OCI-LY7 (cell line): Measurements from ENCODE around the gene TTC9. TPM values are rescaled to one million over a fixed set of nuclear protein-coding genes. Genes with fewer than 3 reads are reported as not detected.

Experiments used
- Bru-seq: library from RNA; stranded (reverse); fragments of 400-500 nt; gene quantifications from one replicate; lab custom pipeline; 2021; lab: Mats Ljungman, UMichigan
- BruChase-seq, 2 experiments: library from RNA; stranded (reverse); fragments of 400-500 nt; gene quantifications; one replicate each; lab custom pipeline; 2021; lab: Mats Ljungman, UMichigan
- BruUV-seq: library from RNA; stranded (reverse); fragments of 400-500 nt; replicated peaks from 2 replicates; lab custom pipeline; 2021; lab: Mats Ljungman, UMichigan
- CTCF ChIA-PET: fragments of 300-600 bp; sonication (Branson Sonifier 250); formaldehyde crosslinking; loops from one replicate; lab custom pipeline; 2022; ENCODE audit warnings: antibody characterized with exemption; ENCODE audit not compliant: unreplicated experiment; lab: Charles Lee
- POLR2A ChIA-PET: fragments of 300-600 bp; sonication (Branson Sonifier 250); formaldehyde crosslinking; loops from one replicate; lab custom pipeline; 2022; ENCODE audit warnings: antibody characterized with exemption; lab: Charles Lee
- DNase-seq: peaks from one replicate; pipeline ENCODE4 v3.0.0-alpha.2; 2015; ENCODE audit warnings: low spot score
- H2AFZ ChIP-seq: fragments of 200-600 bp; sonication (generic), shearing (Covaris generic); 2 replicates; pipeline ENCODE4 v1.6.1; 2014; ENCODE audit warnings: mild to moderate bottlenecking, antibody characterized with exemption, low read length, moderate library complexity
- H3K27ac ChIP-seq: fragments of 200-600 bp; sonication (generic); 2 replicates; pipeline ENCODE4 v1.5.1; 2014; ENCODE audit warnings: mixed run types, low read depth, mild to moderate bottlenecking, moderate library complexity, low read length, inconsistent platforms; ENCODE audit not compliant: poor library complexity, severe bottlenecking
- H3K36me3 ChIP-seq: fragments of 200-600 bp; sonication (generic); 2 replicates; pipeline ENCODE4 v1.6.1; 2014; ENCODE audit warnings: mild to moderate bottlenecking, antibody characterized with exemption, low read length, moderate library complexity, mixed read lengths; ENCODE audit not compliant: insufficient read depth
- H3K4me1 ChIP-seq: fragments of 200-600 bp; sonication (generic); 2 replicates; pipeline ENCODE4 v1.5.1; 2014; ENCODE audit warnings: mild to moderate bottlenecking, low read length; ENCODE audit not compliant: insufficient read depth, poor library complexity, severe bottlenecking
- H3K4me2 ChIP-seq: fragments of 200-600 bp; sonication (generic); 2 replicates; pipeline ENCODE4 v1.6.1; 2014; ENCODE audit warnings: mild to moderate bottlenecking, low read length
- H3K4me3 ChIP-seq: fragments of 200-600 bp; sonication (generic); 2 replicates; pipeline ENCODE4 v1.5.1; 2014; ENCODE audit warnings: mild to moderate bottlenecking, low read depth, low read length; ENCODE audit not compliant: poor library complexity, severe bottlenecking
- H3K79me2 ChIP-seq: fragments of 200-600 bp; sonication (generic); 2 replicates; pipeline ENCODE4 v1.6.1; 2016; ENCODE audit warnings: low read depth, mild to moderate bottlenecking, low read length, moderate library complexity, mixed read lengths; ENCODE audit not compliant: insufficient read depth
- H3K9me2 ChIP-seq: fragments of 200-600 bp; sonication (generic); 2 replicates; pipeline ENCODE4 v1.6.1; 2016; ENCODE audit warnings: mild to moderate bottlenecking, low read length, mixed read lengths; ENCODE audit not compliant: insufficient read depth
- H3K9me3 ChIP-seq: fragments of 200-600 bp; sonication (generic); 2 replicates; pipeline ENCODE4 v1.6.1; 2014; ENCODE audit warnings: mild to moderate bottlenecking, mixed run types, low read length, mixed read lengths
- H4K20me1 ChIP-seq: fragments of 200-600 bp; sonication (generic); 2 replicates; pipeline ENCODE4 v1.6.1; 2014; ENCODE audit warnings: mild to moderate bottlenecking, antibody characterized with exemption, low read length, moderate library complexity, mixed read lengths; ENCODE audit not compliant: insufficient read depth
- CTCF ChIP-seq: fragments of 200-600 bp; sonication (generic); conservative IDR thresholded peaks from 2 replicates; pipeline ENCODE4 v1.5.1; 2014; ENCODE audit warnings: mild to moderate bottlenecking, antibody characterized with exemption, low read length, moderate library complexity, mixed read lengths
- EZH2phosphoT487 ChIP-seq: fragments of 200-600 bp; sonication (generic); IDR thresholded peaks from 2 replicates; pipeline ENCODE4 v1.6.1; 2018; ENCODE audit warnings: low read depth, borderline replicate concordance, mild to moderate bottlenecking, mixed run types, antibody characterized with exemption, low read length, moderate library complexity, mixed read lengths
- intact Hi-C: fragments of 100-400 bp; cut with micrococcal nuclease; formaldehyde crosslinking; loops from one replicate; pipeline ENCODE4 v1.10.0; 2022; ENCODE audit not compliant: unreplicated experiment
- long read RNA-seq: library from polyadenylated mRNA; stranded (forward); transcript quantifications from one replicate; pipeline ENCODE4 v2.0.0, GENCODE V29; 2022
- total RNA-seq, 2 experiments: library from RNA; depleted of rRNA in 1 of 2; stranded (reverse); fragments of >200 nt in 1 of 2; shearing (Covaris generic) in 1 of 2; gene quantifications; 2 replicates each; pipeline ENCODE4 v1.2.3, GENCODE V29; 2014 to 2022

Gene TTC9
- total RNA-seq (2014; rRNA removed; shearing (Covaris generic)) (8.1 and 11.0 TPM in 2 replicates), total RNA-seq (2022) (13.0 and 14.1 TPM in 2 replicates), Bru-seq, nascent RNA (percentile 80 among the genes with signal in this experiment), BruChase-seq, experiment 1, labeled RNA remaining after a 6-hour chase (percentile 64 among the genes with signal in this experiment), BruChase-seq, experiment 2, labeled RNA remaining after a 2-hour chase (percentile 69 among the genes with signal in this experiment)
- long read RNA-seq, full-length matches to known transcripts = 52 of 74 reads
- long read RNA-seq, partial matches to known transcripts = 0 of 74 reads
- long read RNA-seq, other reads (novel, unspliced or antisense) = 22 of 74 reads

- Histone ChIP-seq H3K4me1 (peaks cover 53% of the 10 kb centered on the region), H3K9me3 (no peaks in the 10 kb centered on the region), H2AFZ (peak within 1 kb of the TSS; percentile 41; the same call in 1 of the 2 replicates), H3K4me2 (peak within 1 kb of the TSS; percentile 93), H3K36me3 (peaks cover 25% of the 10 kb centered on the region), H3K79me2 (peaks cover 68% of the 10 kb centered on the region), H3K4me3 (peak within 1 kb of the TSS; percentile 86), H3K27ac (peak within 1 kb of the TSS; percentile 82), H3K9me2 (no peaks in the 10 kb centered on the region), H4K20me1 (no peaks in the 10 kb centered on the region)
- POLR2A ChIA-PET = interaction anchor here (0.6 to 7.3 kb wide), 9 partner anchors 7 to 139 kb away, joined by 3 to 77 read pairs (median 4); no protein-coding TSS in a partner anchor
- peak; percentile 39 for DNase-seq
- BruUV-seq = no TSS peak
- TF ChIP-seq CTCF (no peak), EZH2phosphoT487 (no peak)
- intact Hi-C loops = loop anchor here (1.0 to 10.0 kb wide), 3 partner anchors 41 to 1027 kb away; partner anchors contain the start of genes MAP3K9, MED6 and SUSD6
- CTCF ChIA-PET = interaction anchor here (1.8 kb wide), 1 partner anchor 26 kb away, joined by 4 read pairs; no protein-coding TSS in a partner anchor
These were observed at the start of gene TTC9 for GRCh38 chr14:70641548-70642302. Gene TTC9, plus strand, starts transcription at chr14:70641916. Its CDS starts 214 bp downstream, at chr14:70642130.

DNA sequence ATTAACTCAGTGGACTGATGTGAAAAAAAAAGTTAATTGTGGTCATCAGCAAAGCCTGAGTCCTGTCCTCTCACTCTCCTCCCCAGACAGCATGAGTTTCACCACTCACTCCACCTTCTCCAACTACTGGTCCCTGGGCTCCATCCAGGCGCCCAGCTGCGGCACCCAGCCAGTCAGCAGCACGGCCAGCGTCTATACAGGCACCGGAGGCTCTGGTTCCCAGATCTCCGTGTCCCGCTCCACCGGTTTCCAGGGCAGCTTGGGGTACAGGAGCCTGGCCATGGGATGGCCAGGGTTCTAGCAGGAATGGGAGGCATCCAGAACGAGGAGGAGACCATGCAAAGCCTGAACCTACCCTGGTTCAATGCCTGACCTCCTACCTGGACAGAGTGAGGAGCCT is 47.3 kb upstream of the TTC9 start:
- intact Hi-C loops = no loop called here
- TF ChIP-seq EZH2phosphoT487 (no peak), CTCF (no peak)
- H3K9me3 ChIP-seq = no peaks in the 10 kb centered on the region
- CTCF ChIA-PET = no interaction called here
- no TSS peak for BruUV-seq
- peaks cover 78% of the 10 kb centered on the region for H3K36me3 ChIP-seq
- H3K4me1 ChIP-seq = peaks cover 9% of the 10 kb centered on the region
- H2AFZ ChIP-seq = no peak overlapping the region
- no peak overlapping the region for H3K4me2 ChIP-seq
- no peak for DNase-seq
- no peak overlapping the region for H3K27ac ChIP-seq
- POLR2A ChIA-PET = interaction anchor here (0.9 kb wide), 1 partner anchor 10 kb away, joined by 4 read pairs; no protein-coding TSS in a partner anchor
- no peaks in the 10 kb centered on the region for H3K9me2 ChIP-seq
- H4K20me1 ChIP-seq = peaks cover 11% of the 10 kb centered on the region
- no peak overlapping the region for H3K4me3 ChIP-seq
- peaks cover 35% of the 10 kb centered on the region for H3K79me2 ChIP-seq
